Measurements from ENCODE around the gene PDLIM1. TPM values are rescaled to one million over a fixed set of nuclear protein-coding genes. Genes with fewer than 3 reads are reported as not detected.
A peak's percentile ranks its signal among the peaks of the same experiment; 100 is the strongest.

PDLIM1 gene
- total RNA-seq, 1 experiment from 2014 or later, result 202 TPM

GRCh38 chr10:95237376-95238170 lies 53.2 kb downstream of the PDLIM1 start:
- ChIA-PET CTCF (interaction anchor here (0.6 kb wide), 2 partner anchors 28 to 29 kb away, joined by 3 to 4 read pairs; no protein-coding TSS in a partner anchor), POLR2A (ENCODE audit: unreplicated experiment) (interaction anchor here (0.5 kb wide), 1 partner anchor 18 kb away, joined by 3 read pairs; no protein-coding TSS in a partner anchor)
- Histone ChIP-seq H3K9me2 (ENCODE audit: insufficient read depth) (no peaks in the 10 kb centered on the region), H3K27ac (peak overlapping the region; percentile 98), H2AFZ (no peak overlapping the region), H3K4me2 (no peak overlapping the region), H3K4me3 (no peak overlapping the region), H3K79me2 (ENCODE audit: low read depth) (no peaks in the 10 kb centered on the region), H3K4me1 (replicated peaks; ENCODE audit: insufficient read depth) (peaks cover 39% of the 10 kb centered on the region), H3K27me3 (ENCODE audit: insufficient read depth, low read depth) (no peaks in the 10 kb centered on the region), H3F3A (ENCODE audit: insufficient read depth, low read depth) (peaks cover 30% of the 10 kb centered on the region), H3K36me3 (ENCODE audit: low read depth) (peaks cover 16% of the 10 kb centered on the region), H3K9me3 (ENCODE audit: insufficient read depth, low read depth) (no peaks in the 10 kb centered on the region; the same call in 1 of the 2 replicates), H4K20me1 (ENCODE audit: insufficient read depth) (no peaks in the 10 kb centered on the region)
- intact Hi-C loops (cut with micrococcal nuclease; ENCODE audit: unreplicated experiment), result loop anchor here (2.0 kb wide), 1 partner anchor 17 kb away; no protein-coding TSS in a partner anchor
- TF ChIP-seq CTCF (conservative IDR thresholded peaks at IDR 0.05), result no peak
- TF ChIP-seq EZH2 (IDR thresholded peaks at IDR 0.05; ENCODE audit: low read depth), result no peak
- BruUV-seq (replicated peaks), result no TSS peak
- DNase-seq, result peak in 1 of 2 experiments; percentile 53

- ChIA-PET CTCF (no interaction called here), POLR2A (ENCODE audit: unreplicated experiment) (interaction anchor here (0.7 kb wide), 1 partner anchor 1754 kb away, joined by 3 read pairs; the partner anchor contains the start of gene MYOF)
- TSS peak; percentile 51 for BruUV-seq (replicated peaks)
- Histone ChIP-seq H3K4me1 (replicated peaks; ENCODE audit: insufficient read depth) (peaks cover 39% of the 10 kb centered on the region), H3K79me2 (ENCODE audit: low read depth) (no peaks in the 10 kb centered on the region), H3F3A (ENCODE audit: insufficient read depth, low read depth) (peaks cover 30% of the 10 kb centered on the region), H3K27me3 (ENCODE audit: insufficient read depth, low read depth) (no peaks in the 10 kb centered on the region), H3K9me3 (ENCODE audit: insufficient read depth, low read depth) (no peaks in the 10 kb centered on the region; the same call in 1 of the 2 replicates), H3K36me3 (ENCODE audit: low read depth) (peaks cover 18% of the 10 kb centered on the region), H2AFZ (no peak overlapping the region), H3K4me3 (no peak overlapping the region), H4K20me1 (ENCODE audit: insufficient read depth) (no peaks in the 10 kb centered on the region), H3K27ac (peak overlapping the region; percentile 98), H3K9me2 (ENCODE audit: insufficient read depth) (no peaks in the 10 kb centered on the region), H3K4me2 (peak overlapping the region; percentile 55)
- intact Hi-C loops (cut with micrococcal nuclease; ENCODE audit: unreplicated experiment), result loop anchor here (1.0 to 2.0 kb wide), 2 partner anchors 15 to 28 kb away; no protein-coding TSS in a partner anchor
- DNase-seq, result peak; percentile 19 to 83
- TF ChIP-seq CTCF (conservative IDR thresholded peaks at IDR 0.05) (no peak), EZH2 (IDR thresholded peaks at IDR 0.05; ENCODE audit: low read depth) (no peak)
Observed at GRCh38 chr10:95236068-95236903, 54.5 kb downstream of the PDLIM1 start.

- no peak overlapping the region for H3K4me3 ChIP-seq
- no peaks in the 10 kb centered on the region for H3K79me2 ChIP-seq (ENCODE audit: low read depth)
- H3K27ac ChIP-seq, result peak overlapping the region; percentile 98
- peaks cover 40% of the 10 kb centered on the region for H3K4me1 ChIP-seq (replicated peaks; ENCODE audit: insufficient read depth)
- H3K36me3 ChIP-seq (ENCODE audit: low read depth), result peaks cover 18% of the 10 kb centered on the region
- H3K4me2 ChIP-seq, result peak overlapping the region; percentile 55
- BruUV-seq (replicated peaks), result no TSS peak
- CTCF ChIA-PET, result interaction anchor here (0.6 kb wide), 1 partner anchor 33 kb away, joined by 5 read pairs; no protein-coding TSS in a partner anchor
- intact Hi-C loops (cut with micrococcal nuclease; ENCODE audit: unreplicated experiment), result loop anchor here (1.0 to 2.0 kb wide), 2 partner anchors 15 to 29 kb away; no protein-coding TSS in a partner anchor
- TF ChIP-seq CTCF (conservative IDR thresholded peaks at IDR 0.05) (no peak), EZH2 (IDR thresholded peaks at IDR 0.05; ENCODE audit: low read depth) (no peak)
- no peaks in the 10 kb centered on the region for H4K20me1 ChIP-seq (ENCODE audit: insufficient read depth)
- POLR2A ChIA-PET (ENCODE audit: unreplicated experiment), result interaction anchor here (0.7 kb wide), 1 partner anchor 1753 kb away, joined by 3 read pairs; the partner anchor contains the start of gene MYOF
- no peaks in the 10 kb centered on the region; the same call in 1 of the 2 replicates for H3K9me3 ChIP-seq (ENCODE audit: insufficient read depth, low read depth)
- no peak overlapping the region for H2AFZ ChIP-seq
- H3F3A ChIP-seq (ENCODE audit: insufficient read depth, low read depth), result peaks cover 33% of the 10 kb centered on the region
- DNase-seq, result no peak
- no peaks in the 10 kb centered on the region for H3K27me3 ChIP-seq (ENCODE audit: insufficient read depth, low read depth)
- no peaks in the 10 kb centered on the region for H3K9me2 ChIP-seq (ENCODE audit: insufficient read depth)
Observed at GRCh38 chr10:95235676-95236067, 55.1 kb downstream of the PDLIM1 start.
